Right kidney (tissue), 1 donor: ENCODE data around the gene EVI5.
"Not testable (repeated sequence)": the region's sequence is repeated elsewhere in the genome, so short reads cannot be mapped to it uniquely, and the experiment has no call there.

ENCODE experiments used
- DNase-seq: peaks from one replicate; pipeline ENCODE4 v3.0.0-alpha.2; 2016

The EVI5 gene

GRCh38 chr1:92572520-92572919 lies 212.4 kb downstream of the EVI5 start:
- no peak for DNase-seq

DNA sequence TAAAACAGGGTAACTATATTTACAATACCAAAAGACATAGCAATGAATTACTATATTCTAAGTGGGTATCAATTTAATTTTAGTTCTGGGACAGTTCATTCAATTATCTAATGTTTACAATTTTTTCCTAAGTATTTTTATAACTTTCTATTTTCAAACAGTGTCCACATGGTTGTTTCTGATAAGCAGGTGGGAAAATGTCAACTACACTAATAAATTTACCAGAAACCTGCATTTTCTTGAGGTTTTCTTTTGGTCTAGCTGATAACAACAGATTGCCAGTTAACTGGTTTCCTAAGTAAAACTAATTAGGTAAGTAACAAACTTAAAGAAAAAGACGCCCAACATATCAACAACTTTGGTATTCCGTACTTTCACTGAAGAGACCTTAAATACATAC lies 213.3 kb downstream of the EVI5 start:
- no peak for DNase-seq

GRCh38 chr1:92567211-92567868 lies 217.6 kb downstream of the EVI5 start:
- no peak for DNase-seq

DNA sequence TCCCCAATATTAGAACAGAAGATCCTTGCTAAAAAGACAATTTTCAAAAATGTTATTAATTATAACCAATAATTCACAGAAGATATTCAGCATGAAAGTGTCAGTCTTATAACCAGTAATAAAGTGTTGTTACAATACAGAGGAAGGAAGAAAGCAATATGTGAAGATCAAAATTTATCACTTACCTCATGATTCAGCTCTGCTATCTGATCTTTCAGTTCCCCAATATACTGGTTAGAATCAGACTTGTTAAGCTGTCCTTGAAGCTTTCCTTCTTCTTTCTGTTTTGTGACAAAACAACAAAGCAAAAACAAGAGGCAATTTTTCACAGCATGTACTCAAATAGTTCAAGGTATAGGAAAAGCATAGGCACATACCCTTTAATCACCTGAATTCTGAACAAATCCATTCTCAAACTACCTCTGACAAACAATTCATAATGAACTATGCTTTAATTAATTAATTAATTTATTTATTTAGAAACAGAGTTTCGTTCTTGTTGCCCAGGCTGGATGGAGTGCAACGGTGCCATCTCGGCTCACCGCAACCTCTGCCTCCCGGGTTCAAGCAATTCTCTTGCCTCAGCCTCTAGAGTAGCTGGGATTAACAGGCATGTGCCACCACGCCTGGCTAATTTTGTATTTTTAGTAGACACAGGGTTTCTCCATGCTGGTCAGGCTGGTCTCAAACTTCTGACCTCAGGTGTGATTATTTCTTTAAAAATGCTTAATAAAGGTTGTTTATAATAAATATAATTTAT lies 221.3 kb downstream of the EVI5 start:
- DNase-seq, result no peak

GRCh38 chr1:92556350-92556749 lies 228.6 kb downstream of the EVI5 start:
- no peak for DNase-seq

DNA sequence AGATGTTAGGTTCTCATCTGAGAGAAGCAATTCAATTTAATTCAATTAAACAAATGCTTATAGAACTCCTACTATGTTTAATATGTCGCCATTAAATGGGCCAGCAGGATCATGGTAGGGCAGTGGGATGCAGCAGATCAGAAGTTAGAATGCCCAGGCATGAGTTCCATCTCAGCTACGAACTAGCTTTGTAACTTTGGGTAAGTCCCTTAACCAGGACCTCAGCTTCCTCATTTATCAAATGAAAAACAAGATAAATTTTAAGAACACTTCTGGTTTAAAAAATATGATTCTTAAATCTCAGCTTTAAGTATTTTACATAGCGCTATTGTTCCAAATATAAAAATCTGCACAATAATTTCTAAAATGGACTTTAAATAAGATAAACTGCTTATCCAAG lies 230.7 kb downstream of the EVI5 start:
- no peak for DNase-seq

DNA sequence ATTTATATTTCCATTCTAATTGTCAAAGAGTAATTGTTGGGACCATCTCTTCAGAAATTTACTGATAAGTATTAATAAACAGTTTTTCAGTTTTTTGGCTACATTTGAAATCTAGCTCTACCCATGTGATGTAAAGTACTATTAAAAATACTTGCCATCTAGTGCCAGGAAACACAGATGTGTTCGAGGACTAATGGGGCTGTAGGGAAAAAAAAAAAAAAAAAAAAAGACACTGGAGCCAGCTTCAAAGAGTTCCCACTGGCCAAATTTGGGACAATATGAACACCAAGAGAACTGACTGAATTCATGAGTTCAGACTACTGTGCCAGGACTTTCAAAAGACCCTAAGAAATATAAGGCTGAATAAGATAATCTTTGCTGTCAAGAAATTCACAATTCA lies 233.0 kb downstream of the EVI5 start:
- no peak for DNase-seq

GRCh38 chr1:92544756-92545165 lies 240.1 kb downstream of the EVI5 start:
- DNase-seq, result no peak

GRCh38 chr1:92543131-92544055 lies 241.5 kb downstream of the EVI5 start:
- DNase-seq, result no peak

- DNase-seq, result no peak
These were observed 246.4 kb downstream of the EVI5 start for GRCh38 chr1:92538413-92539061.

DNA sequence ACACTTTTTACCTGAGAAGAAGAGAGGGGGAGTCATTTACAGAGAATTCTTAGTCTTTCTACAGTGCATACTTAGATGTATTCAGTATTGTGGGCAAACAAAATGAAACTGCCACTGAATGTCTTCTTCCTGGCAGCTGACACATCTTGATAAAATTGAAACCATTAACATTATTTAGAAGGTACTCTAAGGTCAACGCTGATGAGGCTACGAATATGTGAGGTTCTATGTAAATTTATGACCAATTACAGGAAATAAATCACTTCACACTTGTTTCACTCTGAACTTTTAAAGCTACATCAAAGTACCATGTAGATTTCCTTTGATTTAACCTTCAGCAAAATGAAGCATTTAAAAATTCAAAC lies 246.9 kb downstream of the EVI5 start:
- no peak for DNase-seq

DNA sequence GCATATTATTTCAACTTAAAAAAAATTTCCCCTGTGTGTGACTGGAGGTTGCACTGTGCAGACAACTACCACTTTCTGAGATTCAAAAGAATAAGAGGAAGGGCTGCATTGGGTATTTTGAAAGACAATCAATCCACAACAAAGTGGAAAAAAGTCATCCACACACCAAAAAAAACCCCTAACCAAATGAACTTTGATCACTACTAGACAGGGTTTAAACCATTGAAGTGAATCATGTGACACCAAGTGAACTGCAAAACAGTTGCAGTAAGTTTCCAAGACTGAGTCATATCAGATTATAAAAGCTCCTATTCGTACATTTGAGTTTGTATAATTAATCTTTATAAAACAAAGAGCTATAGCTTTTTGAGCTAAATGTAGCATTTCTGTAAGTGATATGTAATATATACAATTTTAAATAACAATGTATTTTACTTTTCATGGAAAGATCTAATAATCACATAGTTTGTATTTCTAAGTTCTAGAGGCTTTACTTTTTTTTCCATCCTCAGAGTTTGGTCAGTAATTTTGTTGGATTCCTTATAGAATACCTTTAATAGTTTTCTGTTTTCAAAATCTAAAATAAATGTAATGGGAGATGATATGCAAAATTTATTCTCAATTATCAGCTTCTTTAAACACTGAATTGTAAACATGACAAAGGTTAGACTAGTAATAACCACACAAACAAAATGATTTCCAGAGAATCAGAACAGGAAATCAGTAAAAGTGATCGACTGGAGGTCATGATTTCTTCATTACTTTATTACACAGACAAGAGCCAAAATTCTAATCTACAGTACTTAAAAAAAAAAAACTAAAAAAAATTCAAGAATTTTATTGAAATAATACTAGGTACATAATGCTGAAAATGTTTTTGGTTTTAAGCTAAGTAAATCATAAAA lies 247.7 kb downstream of the EVI5 start:
- DNase-seq, result no peak

GRCh38 chr1:92536211-92536979 lies 248.5 kb downstream of the EVI5 start:
- DNase-seq, result no peak

- DNase-seq, result not testable (repeated sequence)
These were observed 252.5 kb downstream of the EVI5 start for GRCh38 chr1:92532371-92532770.

DNA sequence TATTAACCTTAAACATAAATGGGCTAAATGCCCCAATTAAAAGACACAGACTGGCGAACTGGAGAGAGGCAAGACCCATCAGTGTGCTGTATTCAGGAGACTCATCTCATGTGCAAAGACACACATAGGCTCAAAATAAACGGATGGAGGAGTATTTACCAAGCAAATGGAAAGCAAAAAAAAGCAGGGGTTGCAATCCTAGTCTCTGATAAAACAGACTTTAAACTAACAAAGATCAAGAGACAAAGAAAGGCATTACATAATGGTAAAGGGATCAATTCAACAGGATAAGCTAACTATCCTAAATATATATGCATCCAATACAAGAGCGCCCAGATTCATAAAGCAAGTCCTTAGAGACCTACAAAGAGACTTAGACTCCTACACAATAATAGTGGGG lies 253.0 kb downstream of the EVI5 start:
- not testable (repeated sequence) for DNase-seq

DNA sequence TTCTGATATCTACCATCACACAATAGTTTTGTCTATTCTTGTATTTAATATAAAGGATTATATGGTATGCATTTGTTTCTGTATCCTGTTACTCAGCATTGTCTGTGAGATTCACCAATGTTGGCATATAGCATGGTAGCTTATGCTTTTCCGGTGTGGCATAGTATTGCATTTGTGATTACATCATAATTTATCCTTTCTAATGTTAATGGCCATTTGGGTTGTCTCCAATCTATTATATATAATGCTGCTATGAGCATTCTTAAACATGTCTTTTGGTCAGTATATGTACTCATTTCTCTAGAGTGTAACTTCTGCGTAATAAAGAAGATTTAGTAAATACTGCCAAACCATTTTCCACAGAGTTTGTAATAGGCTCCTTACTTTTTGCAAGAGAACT lies 257.2 kb downstream of the EVI5 start:
- DNase-seq, result no peak

- not testable (repeated sequence) for DNase-seq
These were observed 259.8 kb downstream of the EVI5 start for GRCh38 chr1:92524944-92525590.

GRCh38 chr1:92519043-92519442 lies 265.9 kb downstream of the EVI5 start:
- no peak for DNase-seq

- no peak for DNase-seq
These were observed 268.3 kb downstream of the EVI5 start for GRCh38 chr1:92516574-92516973.

- no peak for DNase-seq
These were observed 269.1 kb downstream of the EVI5 start for GRCh38 chr1:92515796-92516201.
